HG03575 (cell line): ENCODE measurements around the gene FSTL3.

ENCODE experiments used
- ATAC-seq: cut with Tn5 transposase; IDR thresholded peaks from one replicate; pipeline ENCODE4 v1.9.1; 2021; ENCODE audit not compliant: unreplicated experiment, insufficient number of reproducible peaks, low FRiP score; ENCODE audit errors: extremely low read depth

The FSTL3 gene

DNA sequence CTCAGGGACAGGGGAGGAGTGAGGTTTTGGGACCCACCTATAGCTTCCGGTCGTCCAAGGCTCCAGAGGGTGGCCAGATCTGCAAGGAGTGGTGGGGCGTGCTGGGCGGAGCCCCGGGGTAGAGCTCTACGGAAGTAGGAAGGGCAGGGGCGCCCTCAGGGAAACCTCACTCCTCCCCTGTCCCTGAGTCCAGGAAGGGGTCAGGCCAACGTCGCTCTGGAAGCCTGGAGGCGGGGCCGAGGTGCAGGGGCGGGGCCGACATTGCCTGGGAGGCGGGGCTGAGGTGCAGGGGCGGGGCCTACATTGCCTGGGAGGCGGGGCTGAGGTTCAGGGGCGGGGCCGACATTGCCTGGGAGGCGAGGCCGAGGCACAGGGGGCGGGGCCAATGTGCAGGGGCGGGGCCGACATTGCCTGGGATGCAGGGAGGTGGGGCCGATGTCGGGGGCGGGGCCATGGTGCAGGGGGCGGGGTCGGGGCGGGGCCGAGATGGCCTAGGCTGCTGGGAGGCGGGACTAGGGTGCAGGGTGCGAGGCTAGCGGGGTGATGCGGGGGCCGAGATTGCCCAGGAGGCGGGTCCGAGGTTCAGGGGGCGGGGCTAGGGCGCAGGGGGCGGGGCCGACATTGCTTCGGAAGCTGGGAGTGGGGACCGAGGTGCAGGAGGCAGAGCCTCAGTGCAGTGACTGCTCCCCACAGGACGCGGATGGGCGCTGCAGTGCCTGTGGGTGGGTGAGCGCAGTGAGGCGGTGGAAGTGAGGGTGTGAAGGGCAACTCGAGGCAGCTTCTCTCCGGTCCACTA, 27.7 kb downstream of the FSTL3 start:
- no peak for ATAC-seq

DNA sequence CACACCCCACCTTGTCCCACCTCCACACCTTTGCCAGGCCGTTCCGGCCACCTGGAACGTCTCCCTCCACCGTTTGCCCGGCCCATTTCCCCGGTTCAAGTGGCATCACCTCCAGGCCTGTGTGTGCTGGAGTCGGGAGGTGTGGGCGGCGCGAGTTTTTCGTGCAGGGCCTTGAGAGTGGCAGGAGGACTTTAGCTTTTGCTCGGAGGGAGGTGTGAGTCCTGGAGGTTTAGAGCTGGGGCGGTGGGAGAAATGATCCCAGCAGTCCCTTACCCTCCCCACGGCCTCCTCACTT, 28.2 kb downstream of the FSTL3 start:
- no peak for ATAC-seq

DNA sequence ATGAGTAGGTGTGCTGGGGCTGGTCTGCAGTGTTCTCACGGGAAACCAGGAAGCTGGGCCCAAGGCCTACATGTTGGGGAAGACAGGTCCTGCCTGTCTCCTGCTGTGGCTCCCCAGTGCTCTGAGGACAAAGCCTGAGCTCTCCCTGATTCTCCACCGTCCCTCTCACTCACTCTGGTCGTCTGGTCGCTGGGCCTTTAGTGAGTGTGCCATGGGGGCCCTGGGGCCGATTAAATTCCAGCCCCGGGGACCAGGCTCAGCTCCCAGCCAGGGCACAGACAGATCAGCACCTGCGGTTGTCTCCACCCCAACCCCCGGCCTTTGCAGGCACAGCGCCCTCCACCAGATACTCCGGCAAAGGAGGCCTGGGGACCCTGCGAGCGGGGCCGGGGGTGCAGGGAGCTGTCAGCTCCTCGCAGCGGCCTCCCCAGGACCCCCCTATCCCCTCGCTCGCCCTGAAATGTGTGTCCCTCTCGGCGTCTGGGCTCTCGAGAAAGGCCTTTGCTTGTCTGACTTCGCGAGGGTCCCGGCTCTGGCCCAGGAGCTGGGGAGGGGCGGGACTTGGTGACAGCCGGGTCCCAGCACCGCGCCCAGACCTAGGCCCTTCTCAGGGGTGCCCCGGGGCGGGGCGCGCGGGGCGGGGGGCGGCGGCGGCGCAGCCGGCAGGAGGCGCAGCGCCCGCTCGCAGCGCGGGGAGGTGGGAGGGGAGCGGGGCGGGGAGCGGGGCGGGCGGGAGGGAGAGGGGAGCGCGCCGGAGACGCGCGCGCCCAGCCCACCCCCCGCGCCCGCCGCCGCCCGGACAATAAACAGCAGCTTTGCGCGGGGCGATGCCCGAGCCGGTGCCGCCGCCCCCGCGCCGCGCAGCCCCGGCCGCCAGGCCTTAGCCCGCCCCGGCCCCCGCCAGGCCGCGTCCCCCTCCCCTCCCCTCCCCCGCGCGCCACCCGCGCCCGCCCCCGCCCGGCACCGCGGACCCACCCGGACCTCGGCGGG, 32.3 kb downstream of the FSTL3 start, which contains the start of gene PALM:
PALM (plus strand) TSS at position 782 of the 990 bp plus-strand sequence. CDS start 212 bp downstream, outside the sequence.
- ATAC-seq, result no peak

DNA sequence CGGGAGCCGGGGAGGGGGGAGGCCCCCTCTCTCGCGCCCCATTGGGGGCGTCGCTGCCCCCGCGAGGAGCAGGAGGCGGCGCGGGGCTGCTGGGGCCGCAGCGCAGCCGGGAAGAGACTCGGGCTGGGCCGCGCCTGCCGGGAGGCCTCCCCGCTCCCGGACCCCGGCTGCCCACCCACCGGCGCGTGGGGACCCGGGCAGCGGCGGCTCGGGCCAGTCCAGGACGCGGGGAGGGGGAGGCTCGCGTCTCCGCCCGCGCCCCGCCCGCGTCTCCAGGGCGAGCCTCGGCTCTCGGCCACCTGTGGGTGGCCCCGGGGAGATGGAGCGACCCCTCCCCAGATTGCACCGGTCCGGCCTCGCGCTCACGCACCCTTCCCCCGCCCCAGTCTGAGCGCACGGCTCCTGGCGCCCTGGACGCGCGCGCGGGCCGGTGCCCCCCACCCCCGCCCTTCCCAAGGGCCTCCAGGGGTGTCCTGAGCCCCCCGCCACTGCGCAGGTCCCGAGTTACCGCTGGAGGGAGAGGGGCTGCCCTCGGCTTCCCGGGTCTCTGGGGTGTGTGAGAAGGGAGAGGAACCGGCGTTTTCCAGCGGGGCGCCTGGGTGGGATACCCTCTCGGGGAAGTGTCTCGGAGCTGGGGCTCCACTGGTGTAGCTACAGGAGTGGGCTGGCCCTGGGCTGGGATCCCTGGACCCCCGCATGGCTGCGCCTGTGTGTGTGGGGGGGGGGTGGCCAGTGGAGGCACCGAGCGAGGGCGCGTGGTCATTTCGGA, 33.2 kb downstream of the FSTL3 start:
- no peak for ATAC-seq

DNA sequence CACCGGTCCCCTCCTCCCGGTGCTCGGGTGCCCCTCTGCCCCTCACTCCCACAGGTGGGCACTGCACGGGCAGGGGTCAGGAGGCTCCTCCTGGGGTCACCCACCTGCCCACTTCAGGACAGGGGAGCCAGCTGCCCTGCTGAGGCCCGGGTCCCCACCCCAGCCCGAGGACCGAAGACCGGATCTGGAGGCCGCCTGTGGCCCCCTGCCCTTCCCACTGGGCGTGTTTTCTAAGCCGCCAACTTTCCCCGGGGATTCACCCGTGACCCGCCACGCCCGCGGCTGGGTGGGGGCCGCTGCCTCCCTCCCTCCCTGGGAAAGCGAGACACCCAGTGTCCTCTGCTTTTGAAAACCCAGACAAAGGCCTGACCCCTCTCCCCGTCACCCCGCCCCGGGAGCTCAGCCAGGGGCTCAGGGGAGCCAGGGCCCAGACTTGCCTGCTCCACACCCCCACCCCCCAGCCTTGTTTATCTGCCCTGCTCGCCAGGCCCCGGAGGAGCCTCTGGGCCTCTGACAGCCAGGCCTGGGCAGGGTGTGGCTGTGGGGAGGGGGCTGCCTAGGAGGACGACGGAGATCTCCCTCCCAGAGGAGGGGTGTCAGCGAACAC, 33.9 kb downstream of the FSTL3 start:
- no peak for ATAC-seq

DNA sequence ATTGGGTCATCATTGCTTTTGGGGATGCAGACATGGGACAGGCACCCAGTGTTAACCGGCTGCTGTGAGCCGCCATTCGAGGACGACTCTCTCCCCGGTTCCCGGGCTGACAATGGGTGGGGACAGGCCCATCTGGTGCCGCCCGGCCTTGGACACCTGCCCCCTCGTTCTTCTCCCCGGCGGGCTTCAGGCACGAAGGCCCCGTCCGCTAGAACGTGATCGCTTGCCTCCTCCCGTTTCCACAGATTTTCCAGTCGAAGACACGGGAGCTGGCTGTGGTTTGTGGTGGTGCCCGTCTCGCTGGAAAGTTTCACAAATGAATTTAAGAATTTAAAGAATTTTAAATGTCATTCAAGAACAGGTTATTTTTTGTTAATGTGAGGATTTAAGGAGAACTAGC, 34.6 kb downstream of the FSTL3 start:
- ATAC-seq, result no peak

DNA sequence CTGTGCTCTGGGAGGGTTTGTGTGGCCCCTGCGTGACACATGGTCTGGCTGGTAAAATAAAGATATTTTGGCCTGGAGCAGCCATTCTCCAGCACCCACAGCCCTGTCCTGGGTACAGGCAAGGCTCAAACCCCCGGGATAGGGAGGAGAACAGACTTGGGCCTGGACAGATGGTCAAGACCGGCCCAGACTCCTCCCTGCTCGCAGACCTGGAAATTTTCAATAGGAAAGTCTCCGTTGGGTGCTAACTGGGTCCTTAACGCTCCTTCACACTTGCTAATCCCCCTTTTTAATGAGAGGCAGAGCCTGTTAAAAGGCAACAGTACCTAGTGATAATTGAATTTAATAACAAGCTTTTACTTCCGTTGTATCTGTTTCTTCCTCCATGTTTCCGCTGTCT, 35.1 kb downstream of the FSTL3 start:
- no peak for ATAC-seq

DNA sequence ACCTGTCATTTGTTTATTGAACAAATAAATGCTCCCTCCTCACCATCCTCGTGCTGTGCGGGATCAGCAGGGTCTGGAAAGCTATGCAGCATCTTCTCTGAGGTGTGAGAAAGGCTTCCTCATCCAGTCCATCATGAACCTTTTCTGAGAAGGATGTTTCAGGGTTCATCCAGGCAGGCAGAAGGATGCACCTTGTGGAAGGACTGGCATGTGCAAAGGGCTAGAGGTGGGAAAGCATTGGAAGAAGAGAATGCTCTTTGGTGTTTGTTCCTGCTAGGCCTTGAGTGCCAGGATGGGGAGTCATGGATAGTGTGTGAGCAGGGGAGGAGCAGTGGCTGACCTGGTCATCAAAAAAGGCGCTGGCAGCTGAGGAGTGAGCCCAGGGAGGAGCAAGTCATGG, 39.2 kb downstream of the FSTL3 start:
- no peak for ATAC-seq

DNA sequence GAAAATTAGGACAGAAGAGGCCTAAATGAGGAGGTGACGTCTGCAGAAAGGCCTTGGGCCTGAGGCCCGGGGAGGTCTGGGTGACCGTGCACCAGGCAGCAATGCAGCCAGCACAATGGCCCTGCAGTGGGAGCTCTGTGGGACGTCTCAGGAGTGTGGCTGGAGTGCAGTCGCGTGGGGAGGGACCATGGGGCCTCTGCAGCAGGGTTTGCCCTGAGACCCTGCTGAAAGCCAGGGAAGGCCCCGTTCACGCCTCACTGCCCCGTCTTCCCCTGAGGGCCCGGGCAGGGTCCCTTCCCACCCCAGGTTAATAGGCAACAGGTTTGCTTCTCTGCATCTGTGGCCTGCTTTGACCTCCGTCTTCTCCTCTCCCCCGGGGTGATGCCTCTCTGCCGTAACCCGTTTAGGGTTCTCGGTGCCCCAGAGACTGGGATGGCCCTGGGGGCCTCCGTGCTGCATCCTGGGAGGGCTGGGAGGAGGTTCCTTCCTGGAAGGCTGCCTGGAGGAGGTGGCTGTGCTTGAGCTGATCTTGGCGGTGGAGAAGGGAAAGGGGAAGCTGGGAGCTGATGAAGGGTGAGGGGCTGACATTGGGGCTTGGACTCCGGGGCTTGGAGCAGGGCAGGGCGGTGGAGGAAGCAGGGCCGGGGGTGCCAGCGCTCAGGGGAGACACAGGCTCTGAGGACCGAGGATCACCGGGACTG, 42.2 kb downstream of the FSTL3 start:
- ATAC-seq, result no peak

DNA sequence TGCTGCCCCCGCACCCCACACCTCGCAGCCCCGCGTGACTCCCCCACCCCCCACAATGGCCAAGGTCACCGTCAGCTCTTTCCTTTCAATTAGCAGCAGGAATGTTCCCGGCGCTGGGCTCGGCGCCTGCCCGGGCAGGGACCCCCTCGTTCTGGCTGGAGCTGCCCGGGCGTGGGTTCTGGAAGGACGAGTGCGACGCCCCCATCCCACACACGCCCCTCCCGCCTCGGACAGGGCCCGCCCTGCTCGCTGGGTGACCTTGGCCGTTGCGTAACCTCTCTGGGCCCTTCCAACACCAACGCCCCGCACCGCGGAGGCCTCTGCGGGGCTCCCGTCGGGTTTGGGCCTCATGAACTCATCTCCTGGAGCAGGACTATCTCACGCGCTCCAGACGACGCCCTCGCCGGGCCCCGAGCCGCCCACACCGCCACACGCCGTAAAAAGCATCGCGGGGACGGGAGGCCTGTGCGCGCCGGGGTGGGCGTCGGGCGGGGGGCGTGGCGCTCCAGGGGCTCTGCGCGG, 42.9 kb downstream of the FSTL3 start:
- no peak for ATAC-seq

DNA sequence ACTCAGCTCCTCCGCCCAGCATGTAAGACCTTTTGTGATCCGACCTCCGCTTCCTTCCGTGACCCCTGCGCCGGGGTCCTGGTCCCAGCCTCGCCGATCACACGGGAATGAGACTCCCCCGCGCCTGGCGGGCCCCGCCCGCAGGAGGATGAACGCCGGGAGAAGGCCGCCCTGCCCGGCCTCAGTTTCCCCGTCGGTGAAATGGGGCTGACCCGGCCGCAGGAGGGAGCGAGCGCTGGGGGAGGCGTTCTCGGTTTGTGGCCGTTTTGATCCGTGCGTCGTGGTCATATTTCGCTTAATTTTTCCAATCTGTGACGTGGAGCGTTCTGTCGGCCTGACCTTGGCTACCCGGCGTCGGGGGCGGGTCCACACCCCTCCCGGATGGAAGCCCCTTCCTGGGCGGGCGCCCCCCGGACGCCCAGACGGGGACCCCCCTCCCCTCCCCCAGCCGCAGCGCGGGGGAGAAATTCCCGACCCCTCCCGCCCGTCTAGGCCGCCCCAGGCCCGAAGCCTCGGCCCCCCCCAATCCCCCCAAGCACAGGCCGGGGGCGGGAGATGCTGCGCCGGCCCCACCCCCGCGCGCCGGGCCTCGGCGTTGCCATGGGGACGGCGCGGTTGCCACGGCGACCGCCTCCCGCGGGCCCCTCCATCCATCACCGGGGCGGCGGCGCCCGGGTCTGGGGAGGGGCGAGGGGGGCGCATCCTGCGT, 43.6 kb downstream of the FSTL3 start:
- ATAC-seq, result no peak

DNA sequence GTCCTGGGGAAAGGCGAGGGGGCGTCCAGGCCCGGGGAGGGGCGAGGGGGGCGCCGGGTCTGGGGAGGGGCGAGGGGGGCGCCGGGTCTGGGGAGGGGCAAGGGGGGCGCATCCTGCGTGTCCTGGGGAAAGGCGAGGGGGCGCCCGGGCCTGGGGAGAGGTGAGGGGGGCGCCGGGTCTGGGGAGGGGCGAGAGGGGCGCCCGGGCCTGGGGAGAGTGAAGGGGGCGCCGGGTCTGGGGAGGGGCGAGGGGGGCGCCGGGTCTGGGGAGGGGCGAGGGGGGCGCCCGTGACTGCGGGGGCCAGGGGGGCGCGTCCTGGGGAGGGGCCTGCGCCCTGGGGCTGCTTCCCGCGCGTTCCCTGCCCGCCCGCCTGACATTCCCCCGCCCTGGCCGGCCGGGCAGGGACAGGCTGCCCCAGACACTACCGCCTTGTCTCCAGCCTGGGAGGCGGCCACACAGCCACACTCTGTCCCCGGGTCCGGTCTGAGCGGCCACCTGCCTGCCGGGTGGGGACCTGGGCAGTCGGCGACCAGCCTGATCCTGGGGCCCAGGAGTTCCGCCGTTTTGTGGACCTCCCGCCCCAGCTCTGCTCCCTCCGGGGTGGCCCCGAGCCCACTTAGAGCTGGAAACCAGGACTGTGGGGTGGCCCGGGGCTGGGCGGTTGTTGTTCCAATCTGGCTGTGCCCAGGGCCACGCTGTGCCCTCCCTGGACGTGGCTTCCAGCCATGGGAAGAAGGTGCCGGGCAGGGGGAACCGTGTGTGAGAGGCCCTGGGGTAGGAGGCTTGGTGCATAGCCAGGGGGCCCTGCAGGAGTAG, 44.4 kb downstream of the FSTL3 start:
- ATAC-seq, result no peak

DNA sequence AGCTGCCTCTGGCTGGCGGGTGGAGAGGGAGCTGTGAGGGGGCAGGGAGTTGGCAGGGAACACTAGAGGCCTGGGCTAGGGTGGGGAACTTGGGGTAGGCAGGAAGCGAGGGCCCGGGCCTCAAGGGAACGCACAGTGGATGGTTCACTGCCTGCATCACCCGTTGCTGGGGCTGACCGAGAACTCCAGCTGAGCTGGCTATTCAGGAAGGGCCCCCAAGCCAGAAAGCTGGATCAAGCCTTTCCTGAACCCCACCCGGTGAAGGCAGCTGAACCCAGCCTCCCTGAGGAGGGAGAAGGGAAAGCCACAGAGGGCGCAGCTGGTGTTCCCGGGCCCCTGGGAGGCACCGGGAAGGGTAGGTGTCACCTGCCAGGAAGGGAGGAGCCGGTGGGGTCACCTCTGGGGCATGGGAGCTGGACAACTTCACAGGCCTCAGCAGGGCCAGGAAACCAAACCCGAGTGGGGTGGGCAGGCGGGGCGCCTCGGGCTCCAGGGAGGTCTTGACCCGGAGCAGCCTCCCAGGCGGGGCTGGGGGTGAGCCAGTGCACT, 46.4 kb downstream of the FSTL3 start:
- no peak for ATAC-seq

DNA sequence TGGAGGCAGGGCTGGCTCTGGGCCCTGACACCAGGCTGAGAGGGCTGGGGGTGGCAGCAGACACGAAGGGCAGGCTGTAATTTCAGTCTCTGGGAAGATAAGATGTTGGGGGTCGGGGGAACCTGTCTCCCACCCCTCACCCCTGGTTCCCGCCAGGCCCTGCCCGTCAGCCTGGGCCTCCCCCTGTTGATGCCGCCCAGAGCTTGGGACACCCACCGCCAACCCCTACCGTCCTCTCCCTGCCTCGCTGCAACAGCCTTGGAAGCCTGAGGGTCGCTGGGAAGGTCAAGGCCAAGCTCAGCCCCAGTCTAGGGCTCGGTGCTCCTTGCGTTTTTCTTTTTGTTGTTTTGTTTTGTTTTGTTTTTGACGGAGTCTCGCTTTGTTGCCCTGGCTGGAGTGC, 47.1 kb downstream of the FSTL3 start:
- no peak for ATAC-seq

DNA sequence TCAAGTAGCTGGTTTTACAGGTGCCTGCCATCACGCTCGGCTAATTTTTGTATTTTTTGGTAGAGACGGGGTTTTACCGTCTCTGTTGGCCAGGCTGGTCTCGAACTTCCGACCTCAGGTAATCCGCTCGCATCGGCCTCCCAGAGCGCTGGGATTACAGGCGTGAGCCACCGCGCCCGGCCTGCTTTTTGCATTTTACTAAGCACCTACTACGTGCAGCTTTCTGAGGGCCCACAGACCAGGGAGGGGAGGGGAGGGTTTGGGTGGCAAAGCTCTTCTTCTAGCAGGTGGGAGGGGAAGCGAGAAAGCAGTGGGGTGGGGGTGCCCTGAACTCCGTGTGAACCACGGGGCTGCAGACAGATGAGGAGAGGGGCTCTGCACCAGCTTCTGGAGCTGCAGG, 47.5 kb downstream of the FSTL3 start:
- ATAC-seq, result no peak

DNA sequence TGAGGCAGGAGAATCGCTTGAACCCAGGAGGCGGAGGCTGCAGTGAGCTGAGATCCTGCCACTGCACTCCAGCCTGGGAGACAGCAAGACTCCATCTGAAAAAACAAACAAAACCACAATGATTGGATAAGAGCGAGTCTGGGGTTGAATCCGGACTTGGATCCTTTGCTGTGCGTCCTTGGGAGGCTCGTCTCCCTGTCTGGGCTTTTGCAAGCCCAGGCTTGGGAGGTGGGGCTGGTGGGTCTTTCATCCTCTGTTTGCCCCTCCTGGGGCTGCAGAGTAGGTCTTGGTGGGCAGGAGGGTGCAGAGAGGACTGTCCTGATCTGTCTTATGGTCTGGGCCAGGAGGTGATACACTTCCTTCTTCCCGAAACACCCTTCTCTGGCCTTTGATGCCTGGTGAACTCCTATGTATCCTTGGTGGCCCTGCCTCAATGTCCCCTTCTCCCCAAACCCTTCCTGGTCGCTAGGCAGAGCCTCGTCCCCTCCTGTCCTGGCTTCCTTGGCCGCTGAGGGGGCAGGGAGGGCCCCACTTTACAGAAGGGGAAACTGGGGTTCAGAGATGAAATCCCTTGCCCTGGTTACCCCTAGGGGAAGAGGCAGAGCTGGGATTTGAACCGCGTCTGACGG, 49.4 kb downstream of the FSTL3 start:
- no peak for ATAC-seq
